Hindlimb muscle (tissue), 1 donor: ENCODE data around the gene KLHL42. TPM values are rescaled to one million over a fixed set of nuclear protein-coding genes. Genes with fewer than 3 reads are reported as not detected.

Source experiments
- polyA plus RNA-seq: library from polyadenylated mRNA; unstranded; fragments of 120-200 nt; gene quantifications from one replicate; pipeline ENCODE4 v1.2.1, GENCODE V29; 2013; ENCODE audit not compliant: insufficient read length

The KLHL42 gene
- polyA plus RNA-seq, 1 donor = 13.6 TPM

Other genes with a start within 250 kb of the KLHL42 start
- 1.4 TPM for gene REP15, start 83.8 kb upstream of the KLHL42 start, polyA plus RNA-seq
- gene MRPS35, start 69.4 kb upstream of the KLHL42 start, polyA plus RNA-seq = 45.2 TPM
- not detected for gene MANSC4, start within 50 bp of the KLHL42 start, polyA plus RNA-seq
- gene PTHLH, start 192.5 kb downstream of the KLHL42 start, polyA plus RNA-seq = 1.2 TPM